CD4-positive, alpha-beta T cell treated with Interleukin-6 at 100 ng/mL for 8 hours (primary cell): ENCODE measurements around the gene AHNAK.
A peak's percentile ranks its signal among the peaks of the same experiment; 100 is the strongest.

Experiments used
- DNase-seq: peaks from one replicate; pipeline ENCODE4 v3.0.0-alpha.2; 2020; ENCODE audit warnings: mixed read lengths, low spot score

The AHNAK gene

GRCh38 chr11:62431171-62431901 lies 115.3 kb downstream of the AHNAK start:
- DNase-seq, result no peak

DNA sequence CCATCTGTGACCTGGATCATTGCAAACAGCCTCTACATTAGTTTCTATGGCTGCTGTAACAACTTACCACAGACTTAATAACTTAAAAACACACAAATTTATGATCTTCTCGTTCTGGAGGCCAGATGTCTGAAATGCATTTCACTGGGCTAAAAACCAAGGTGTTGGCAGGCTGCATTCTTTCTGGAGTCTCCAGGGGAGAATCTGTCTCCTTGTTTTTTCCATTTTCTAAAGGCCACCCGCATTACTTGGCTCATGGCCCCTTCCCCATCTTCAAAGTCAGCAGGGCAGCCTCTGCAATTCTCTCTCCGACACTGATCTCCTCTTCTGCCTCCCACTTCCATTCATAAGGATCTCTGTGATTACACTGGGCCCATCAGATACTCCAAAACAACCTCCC lies 116.2 kb downstream of the AHNAK start:
- no peak for DNase-seq

- DNase-seq, result no peak
Observed at GRCh38 chr11:62428871-62429560, 117.6 kb downstream of the AHNAK start.

DNA sequence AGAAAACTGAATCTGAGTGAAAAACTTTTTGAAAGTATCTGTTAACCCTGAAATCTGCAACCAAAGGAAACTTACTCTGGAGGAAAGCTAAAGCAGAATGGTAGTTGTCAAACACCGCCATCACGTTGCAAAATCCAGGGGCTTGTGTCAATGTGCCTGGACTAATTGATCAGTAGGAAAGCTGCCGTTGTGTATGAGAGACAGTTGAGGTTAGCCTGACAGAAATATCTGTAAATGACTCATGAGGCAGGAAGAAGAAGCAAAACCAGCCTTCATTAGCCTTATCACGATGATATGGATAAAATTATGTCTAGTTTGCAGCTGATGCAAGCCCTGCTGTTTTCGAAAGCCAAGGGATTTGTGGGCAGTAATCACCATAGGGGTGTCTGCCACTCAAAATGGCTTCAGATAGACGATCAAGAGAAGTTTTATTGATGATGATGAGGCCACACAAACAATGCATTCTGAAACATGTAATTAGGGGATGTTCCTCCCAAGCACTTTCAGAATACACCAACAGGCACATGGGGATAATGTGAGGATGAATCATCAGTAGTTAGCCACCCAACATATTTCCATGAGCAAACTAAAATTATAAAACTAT lies 118.9 kb downstream of the AHNAK start:
- no peak for DNase-seq

- DNase-seq, result no peak
Observed at GRCh38 chr11:62423012-62423411, 123.6 kb downstream of the AHNAK start.

GRCh38 chr11:62421996-62422395 lies 124.6 kb downstream of the AHNAK start:
- DNase-seq, result no peak

GRCh38 chr11:62420882-62421281 lies 125.7 kb downstream of the AHNAK start:
- DNase-seq, result no peak

- no peak for DNase-seq
Observed at GRCh38 chr11:62419943-62420342, 126.7 kb downstream of the AHNAK start.

DNA sequence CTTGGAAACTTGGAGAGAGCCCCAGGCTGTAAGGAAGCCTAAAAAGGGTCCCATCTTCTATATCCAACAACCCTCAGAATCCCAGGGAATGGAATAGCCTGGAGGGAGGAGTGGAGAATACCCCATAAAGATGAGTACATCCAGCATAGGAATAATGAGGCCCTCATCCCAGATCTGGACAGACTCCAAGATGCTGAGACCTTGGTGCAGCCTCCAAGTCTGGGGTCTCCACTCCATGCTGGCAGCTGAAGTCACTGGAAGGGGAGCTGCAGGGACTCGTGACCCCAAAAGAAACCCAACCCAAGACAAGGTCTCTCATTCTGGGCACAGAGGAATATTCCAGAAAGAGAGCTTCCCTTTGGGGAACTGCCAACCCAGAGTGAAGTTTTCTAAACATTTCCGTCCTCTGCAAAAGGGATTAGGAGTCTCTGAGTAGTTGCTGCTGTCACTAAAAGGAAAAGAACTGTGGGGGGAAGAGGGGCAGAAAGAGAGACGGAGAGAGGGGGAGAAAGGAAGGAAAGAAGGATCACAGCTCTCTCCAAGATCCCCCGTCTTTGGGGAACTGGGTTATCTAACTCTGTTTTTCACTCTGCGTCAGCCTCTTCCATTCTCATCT lies 127.2 kb downstream of the AHNAK start:
- no peak for DNase-seq

DNA sequence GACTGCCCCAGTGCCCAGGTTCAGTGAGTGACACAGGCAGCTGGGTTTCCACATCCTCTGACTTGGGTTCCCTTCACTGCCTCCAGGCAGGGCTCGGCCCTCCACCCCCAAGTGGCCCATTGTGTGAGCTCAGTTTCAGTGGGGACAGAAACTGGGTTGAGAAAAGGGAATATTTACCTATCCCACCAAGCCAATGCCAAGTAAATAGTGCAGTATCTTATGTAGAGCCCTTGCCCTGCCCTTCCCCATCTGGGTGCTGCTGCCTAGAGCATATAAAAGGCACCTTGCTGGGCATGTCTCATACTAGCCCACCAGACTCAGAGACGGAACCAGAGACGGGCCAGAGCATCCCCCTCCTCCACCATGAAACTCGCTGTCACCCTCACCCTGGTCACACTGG lies 127.9 kb downstream of the AHNAK start, which contains the start of gene SCGB1A1:
SCGB1A1 (plus strand) TSS at position 301 of the 400 bp plus-strand sequence; CDS start at position 364, 63 bp downstream.
- DNase-seq, result no peak

- no peak for DNase-seq
Observed at GRCh38 chr11:62418136-62418535, 128.5 kb downstream of the AHNAK start.

GRCh38 chr11:62416596-62416995 lies 130.0 kb downstream of the AHNAK start:
- DNase-seq, result no peak

- no peak for DNase-seq
Observed at GRCh38 chr11:62413060-62413696, 133.4 kb downstream of the AHNAK start.

DNA sequence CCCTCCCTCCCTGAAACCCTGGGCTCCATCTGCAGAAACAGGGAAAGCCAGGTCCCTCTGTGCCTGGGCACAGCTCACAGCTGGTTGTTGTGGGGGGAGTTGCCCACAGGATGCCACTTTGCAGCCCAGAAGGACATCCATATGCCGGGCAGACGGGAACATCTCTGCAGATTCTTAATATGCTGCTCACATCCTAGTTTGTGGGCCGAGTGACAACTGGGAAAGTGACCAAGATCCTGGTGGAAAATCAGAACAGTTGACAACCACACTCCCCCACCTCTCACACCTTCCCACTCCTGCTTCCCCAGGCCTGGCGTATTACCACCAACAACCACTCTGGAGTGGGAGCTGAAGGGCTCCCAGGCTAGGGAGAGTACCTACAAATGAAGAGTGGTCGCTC lies 135.1 kb downstream of the AHNAK start:
- no peak for DNase-seq

DNA sequence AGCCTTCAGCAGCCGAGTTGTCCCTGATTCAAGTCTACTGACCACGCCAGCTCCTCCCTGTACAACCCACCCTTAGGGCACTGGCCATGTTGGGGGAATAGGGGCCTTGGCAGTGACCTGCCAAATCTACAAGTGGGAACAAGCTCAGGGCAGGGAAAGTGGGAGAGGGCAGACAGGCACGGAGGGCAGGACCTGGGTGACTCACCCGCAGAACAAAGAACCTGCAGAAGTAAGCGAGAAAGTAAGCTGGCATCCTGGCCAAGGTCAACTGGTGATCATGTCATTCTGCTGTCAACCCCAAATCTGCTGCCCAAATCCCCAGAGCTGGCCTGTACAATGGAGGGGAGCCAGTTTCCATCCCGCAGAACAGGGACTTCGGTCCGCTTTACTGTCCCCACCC lies 135.6 kb downstream of the AHNAK start:
- no peak for DNase-seq

- DNase-seq, result no peak
Observed at GRCh38 chr11:62409831-62410230, 136.8 kb downstream of the AHNAK start.

GRCh38 chr11:62406034-62406433 lies 140.6 kb downstream of the AHNAK start:
- DNase-seq, result no peak

DNA sequence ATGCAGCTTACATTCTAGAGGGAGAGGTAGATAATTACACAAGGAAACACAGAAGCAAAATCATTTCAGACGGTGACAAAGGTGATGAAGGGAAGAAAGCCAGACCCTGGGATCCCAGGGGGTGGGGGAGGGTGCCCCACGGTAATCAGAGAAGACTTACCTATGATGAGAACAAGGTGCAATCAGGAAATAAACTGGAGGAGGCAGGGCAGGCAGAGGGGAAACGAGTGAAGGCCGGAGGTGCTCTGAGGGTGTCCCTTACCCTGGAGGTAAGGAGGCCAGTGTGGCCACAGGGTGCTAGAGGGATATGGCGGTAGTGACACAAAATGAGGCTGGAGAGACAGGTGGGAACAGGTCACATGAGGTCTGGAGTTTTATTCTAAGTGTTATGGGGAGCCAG lies 141.7 kb downstream of the AHNAK start:
- no peak for DNase-seq

DNA sequence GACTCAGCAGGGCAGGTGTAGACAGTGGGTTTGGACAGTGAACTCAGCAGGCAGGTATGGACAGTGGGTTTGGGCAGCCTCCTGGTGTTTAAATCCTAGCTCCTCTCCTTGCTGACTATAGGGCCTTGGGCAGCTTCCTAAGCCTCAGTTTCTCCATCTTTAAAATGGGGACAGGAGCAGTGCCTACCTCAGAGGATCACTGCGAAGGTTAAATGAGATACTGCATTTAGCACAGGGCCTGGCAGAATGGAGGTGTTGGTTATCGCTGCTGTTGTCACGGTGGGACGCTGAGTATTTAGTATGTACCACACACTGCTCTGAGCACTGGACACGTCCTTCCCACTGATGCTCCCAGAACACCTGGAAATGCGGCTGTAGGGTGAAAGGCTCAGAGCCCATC lies 142.2 kb downstream of the AHNAK start:
- no peak for DNase-seq

DNA sequence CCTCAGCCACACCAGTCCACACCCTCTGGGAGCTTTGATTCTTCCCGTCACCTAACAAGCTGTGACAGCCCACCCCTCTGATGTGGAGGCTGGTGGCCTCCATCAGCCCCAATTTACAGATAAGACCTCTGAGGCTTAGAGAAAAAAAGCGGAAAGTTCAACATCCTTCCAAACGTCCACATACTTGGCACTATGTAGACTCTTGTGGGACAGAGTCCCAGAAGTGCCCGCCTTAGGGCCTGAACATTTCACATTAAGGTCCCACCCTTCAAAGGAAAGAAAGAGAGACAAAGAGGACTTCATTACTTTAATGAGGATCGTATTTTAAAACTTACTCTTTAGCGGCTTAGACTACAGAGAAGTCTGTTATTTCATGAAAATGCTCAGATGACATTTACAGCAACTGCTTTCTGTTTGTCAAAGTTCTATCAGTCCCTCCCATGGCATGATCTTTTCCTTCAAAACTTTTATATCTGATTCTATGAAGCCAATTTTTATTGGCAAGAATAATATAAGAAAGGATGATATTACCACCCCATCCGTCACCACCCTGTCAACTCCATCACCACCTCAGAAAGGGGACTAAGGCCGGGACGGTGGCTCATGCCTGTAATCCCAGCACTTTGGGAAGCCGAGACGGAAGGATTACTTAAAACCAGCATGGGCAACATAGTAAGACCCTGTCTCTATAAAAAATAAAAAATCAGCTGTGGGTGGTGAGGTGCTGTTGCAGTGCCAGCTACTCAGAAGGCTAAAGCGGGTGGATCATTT lies 143.5 kb downstream of the AHNAK start:
- no peak for DNase-seq

GRCh38 chr11:62402226-62402959 lies 144.2 kb downstream of the AHNAK start:
- peak; percentile 66 for DNase-seq
